Measurements from ENCODE around the gene TSR3. TPM values are rescaled to one million over a fixed set of nuclear protein-coding genes. Genes with fewer than 3 reads are reported as not detected.

The TSR3 gene
- total and polyA plus RNA-seq, 2 of the 13 experiments (the other 11 are each of a cell fraction or from before 2014, with no cell fraction given) = 24.2 to 51.0 TPM

DNA sequence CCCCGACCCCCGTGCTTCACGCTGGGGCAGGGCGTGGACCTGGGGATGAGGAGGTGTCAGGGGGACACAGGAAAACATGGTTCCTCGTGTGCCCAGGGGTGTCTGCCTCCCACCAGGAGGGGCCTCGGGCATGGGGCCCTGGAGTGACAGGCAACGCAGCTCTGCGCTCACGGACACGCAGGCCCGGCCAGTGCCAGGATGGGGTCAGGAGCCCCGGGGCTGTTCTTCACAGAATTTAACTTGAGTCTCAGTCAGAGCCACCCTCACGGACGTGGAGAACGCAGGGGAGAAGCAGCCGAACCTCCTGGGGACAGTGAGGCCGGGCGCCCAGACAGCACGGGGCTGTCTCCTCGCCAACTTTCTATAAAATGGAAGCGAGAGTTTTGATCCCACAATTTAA is 46.1 kb upstream of the TSR3 start (continued):
- TF ChIP-seq, protein P1, sequence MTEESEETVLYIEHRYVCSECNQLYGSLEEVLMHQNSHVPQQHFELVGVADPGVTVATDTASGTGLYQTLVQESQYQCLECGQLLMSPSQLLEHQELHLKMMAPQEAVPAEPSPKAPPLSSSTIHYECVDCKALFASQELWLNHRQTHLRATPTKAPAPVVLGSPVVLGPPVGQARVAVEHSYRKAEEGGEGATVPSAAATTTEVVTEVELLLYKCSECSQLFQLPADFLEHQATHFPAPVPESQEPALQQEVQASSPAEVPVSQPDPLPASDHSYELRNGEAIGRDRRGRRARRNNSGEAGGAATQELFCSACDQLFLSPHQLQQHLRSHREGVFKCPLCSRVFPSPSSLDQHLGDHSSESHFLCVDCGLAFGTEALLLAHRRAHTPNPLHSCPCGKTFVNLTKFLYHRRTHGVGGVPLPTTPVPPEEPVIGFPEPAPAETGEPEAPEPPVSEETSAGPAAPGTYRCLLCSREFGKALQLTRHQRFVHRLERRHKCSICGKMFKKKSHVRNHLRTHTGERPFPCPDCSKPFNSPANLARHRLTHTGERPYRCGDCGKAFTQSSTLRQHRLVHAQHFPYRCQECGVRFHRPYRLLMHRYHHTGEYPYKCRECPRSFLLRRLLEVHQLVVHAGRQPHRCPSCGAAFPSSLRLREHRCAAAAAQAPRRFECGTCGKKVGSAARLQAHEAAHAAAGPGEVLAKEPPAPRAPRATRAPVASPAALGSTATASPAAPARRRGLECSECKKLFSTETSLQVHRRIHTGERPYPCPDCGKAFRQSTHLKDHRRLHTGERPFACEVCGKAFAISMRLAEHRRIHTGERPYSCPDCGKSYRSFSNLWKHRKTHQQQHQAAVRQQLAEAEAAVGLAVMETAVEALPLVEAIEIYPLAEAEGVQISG (CRISPR knock-in tag; IDR thresholded peaks at IDR 0.05) = no peak

DNA sequence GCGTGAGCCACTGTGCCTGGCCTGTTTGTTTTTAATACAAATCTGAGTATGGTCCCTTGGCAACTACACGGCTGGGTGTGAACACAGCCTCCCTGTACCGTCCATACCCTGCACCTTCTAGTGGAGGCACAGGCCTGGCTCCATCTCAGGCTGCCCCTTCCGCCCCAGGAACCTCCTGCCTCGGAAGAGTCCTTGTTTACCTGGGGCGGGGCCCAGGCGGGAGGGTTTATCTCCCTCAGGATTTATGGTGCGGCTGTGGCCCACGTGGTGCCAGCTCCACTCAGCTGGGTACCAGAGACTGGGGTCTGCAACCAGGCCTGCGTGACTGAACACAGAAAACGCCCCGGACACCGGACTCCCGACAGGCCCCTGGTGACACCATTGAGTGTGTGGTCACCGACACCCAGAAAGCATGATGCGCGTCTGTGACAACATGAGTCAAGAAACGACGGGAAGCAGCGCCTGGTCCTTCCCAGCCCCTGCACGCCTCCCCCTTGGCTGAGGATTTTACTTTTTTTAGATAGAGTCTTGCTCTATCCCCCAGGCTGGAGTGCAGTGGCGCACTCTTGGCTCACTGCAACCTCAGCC is 43.9 kb upstream of the TSR3 start:
- TF ChIP-seq, protein P2, sequence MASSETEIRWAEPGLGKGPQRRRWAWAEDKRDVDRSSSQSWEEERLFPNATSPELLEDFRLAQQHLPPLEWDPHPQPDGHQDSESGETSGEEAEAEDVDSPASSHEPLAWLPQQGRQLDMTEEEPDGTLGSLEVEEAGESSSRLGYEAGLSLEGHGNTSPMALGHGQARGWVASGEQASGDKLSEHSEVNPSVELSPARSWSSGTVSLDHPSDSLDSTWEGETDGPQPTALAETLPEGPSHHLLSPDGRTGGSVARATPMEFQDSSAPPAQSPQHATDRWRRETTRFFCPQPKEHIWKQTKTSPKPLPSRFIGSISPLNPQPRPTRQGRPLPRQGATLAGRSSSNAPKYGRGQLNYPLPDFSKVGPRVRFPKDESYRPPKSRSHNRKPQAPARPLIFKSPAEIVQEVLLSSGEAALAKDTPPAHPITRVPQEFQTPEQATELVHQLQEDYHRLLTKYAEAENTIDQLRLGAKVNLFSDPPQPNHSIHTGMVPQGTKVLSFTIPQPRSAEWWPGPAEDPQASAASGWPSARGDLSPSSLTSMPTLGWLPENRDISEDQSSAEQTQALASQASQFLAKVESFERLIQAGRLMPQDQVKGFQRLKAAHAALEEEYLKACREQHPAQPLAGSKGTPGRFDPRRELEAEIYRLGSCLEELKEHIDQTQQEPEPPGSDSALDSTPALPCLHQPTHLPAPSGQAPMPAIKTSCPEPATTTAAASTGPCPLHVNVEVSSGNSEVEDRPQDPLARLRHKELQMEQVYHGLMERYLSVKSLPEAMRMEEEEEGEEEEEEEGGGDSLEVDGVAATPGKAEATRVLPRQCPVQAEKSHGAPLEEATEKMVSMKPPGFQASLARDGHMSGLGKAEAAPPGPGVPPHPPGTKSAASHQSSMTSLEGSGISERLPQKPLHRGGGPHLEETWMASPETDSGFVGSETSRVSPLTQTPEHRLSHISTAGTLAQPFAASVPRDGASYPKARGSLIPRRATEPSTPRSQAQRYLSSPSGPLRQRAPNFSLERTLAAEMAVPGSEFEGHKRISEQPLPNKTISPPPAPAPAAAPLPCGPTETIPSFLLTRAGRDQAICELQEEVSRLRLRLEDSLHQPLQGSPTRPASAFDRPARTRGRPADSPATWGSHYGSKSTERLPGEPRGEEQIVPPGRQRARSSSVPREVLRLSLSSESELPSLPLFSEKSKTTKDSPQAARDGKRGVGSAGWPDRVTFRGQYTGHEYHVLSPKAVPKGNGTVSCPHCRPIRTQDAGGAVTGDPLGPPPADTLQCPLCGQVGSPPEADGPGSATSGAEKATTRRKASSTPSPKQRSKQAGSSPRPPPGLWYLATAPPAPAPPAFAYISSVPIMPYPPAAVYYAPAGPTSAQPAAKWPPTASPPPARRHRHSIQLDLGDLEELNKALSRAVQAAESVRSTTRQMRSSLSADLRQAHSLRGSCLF (CRISPR knock-in tag; IDR thresholded peaks at IDR 0.05; ENCODE audit: borderline replicate concordance) = no peak
- TF ChIP-seq SIN3A (IDR thresholded peaks at IDR 0.05; ENCODE audit: borderline replicate concordance, low read depth, low read length) (no peak), CREM (IDR thresholded peaks at IDR 0.05) (no peak), CREM (CRISPR knock-in tag; IDR thresholded peaks at IDR 0.05) (no peak), ZNF160 (CRISPR knock-in tag; IDR thresholded peaks at IDR 0.05) (no peak), ZNF850 (CRISPR knock-in tag; conservative IDR thresholded peaks at IDR 0.05) (no peak), REL (CRISPR knock-in tag; conservative IDR thresholded peaks at IDR 0.05) (no peak), ZNF775 (CRISPR knock-in tag; IDR thresholded peaks at IDR 0.05; ENCODE audit: borderline replicate concordance) (no peak), CEBPB (IDR thresholded peaks at IDR 0.05; ENCODE audit: borderline replicate concordance, low read depth, low read length) (no peak), NRL (CRISPR knock-in tag; IDR thresholded peaks at IDR 0.05; ENCODE audit: borderline replicate concordance) (no peak), TSC22D2 (CRISPR knock-in tag; IDR thresholded peaks at IDR 0.05; ENCODE audit: borderline replicate concordance) (no peak)
- TF ChIP-seq, protein P3, sequence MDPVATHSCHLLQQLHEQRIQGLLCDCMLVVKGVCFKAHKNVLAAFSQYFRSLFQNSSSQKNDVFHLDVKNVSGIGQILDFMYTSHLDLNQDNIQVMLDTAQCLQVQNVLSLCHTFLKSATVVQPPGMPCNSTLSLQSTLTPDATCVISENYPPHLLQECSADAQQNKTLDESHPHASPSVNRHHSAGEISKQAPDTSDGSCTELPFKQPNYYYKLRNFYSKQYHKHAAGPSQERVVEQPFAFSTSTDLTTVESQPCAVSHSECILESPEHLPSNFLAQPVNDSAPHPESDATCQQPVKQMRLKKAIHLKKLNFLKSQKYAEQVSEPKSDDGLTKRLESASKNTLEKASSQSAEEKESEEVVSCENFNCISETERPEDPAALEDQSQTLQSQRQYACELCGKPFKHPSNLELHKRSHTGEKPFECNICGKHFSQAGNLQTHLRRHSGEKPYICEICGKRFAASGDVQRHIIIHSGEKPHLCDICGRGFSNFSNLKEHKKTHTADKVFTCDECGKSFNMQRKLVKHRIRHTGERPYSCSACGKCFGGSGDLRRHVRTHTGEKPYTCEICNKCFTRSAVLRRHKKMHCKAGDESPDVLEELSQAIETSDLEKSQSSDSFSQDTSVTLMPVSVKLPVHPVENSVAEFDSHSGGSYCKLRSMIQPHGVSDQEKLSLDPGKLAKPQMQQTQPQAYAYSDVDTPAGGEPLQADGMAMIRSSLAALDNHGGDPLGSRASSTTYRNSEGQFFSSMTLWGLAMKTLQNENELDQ (CRISPR knock-in tag; IDR thresholded peaks at IDR 0.05; ENCODE audit: borderline replicate concordance) = no peak
- no peak for DNase-seq (ENCODE audit: low spot score)
- Histone ChIP-seq H3K4me1 (ENCODE audit: insufficient read depth, low read length) (no peaks in the 10 kb centered on the region), H3K79me2 (ENCODE audit: insufficient read depth, low read length) (no peaks in the 10 kb centered on the region), H3K9me3 (ENCODE audit: low read length) (no peaks in the 10 kb centered on the region), H3K4me2 (ENCODE audit: low read depth, low read length) (no peak overlapping the region), H2AFZ (ENCODE audit: low read length) (no peak overlapping the region), H3K4me3 (replicated peaks in 1 of 3; ENCODE audit: insufficient read depth in 1 of 3, low read depth in 2 of 3, low read length in 3 of 3) (no peak overlapping the region), H3K36me3 (replicated peaks in 1 of 2; ENCODE audit: control insufficient read depth in 1 of 2, insufficient read depth in 2 of 2, low read length in 2 of 2) (peaks cover 2 to 4% of the 10 kb centered on the region in 2 experiments; a peak in 2 of 5 replicates), H3K27ac (ENCODE audit: extremely low read length, insufficient read depth, low read length) (no peak overlapping the region), H4K20me1 (ENCODE audit: insufficient read depth, low read length) (no peaks in the 10 kb centered on the region), H3K27me3 (ENCODE audit: control insufficient read depth in 1 of 2, insufficient read depth in 2 of 2, low read length in 2 of 2) (no peaks in the 10 kb centered on the region), H3K9ac (ENCODE audit: insufficient read depth, low read depth, low read length) (no peak overlapping the region)
- ChIA-PET POLR2A (no interaction called here), CTCF (ENCODE audit: low intra/inter-chr PET ratio, low total read pairs) (no interaction called here)
- no TSS peak for BruUV-seq (replicated peaks)
- intact Hi-C loops (cut with micrococcal nuclease; ENCODE audit: unreplicated experiment) (no loop called here), in situ Hi-C loops (cut with HindIII; ENCODE audit: extremely low pct_ligation_motif_present, low pct_unique_long_range_greater_than_20kb) (no loop called here)
- FAIRE-seq = no peak
- WGBS (ENCODE audit: low lambda C conversion rate) = 94% methylated on average over 18 of the region's 22 CpGs
- ATAC-seq = no peak
